SIG-M5 (cell line): ENCODE results near the gene KCNAB3.

ENCODE experiments used
- DNase-seq: peaks from one replicate; lab custom pipeline; 2025; lab: John Stamatoyannopoulos, UW

KCNAB3 gene

GRCh38 chr17:7897773-7898172 lies 31.9 kb downstream of the KCNAB3 start:
- DNase-seq = no peak

DNA sequence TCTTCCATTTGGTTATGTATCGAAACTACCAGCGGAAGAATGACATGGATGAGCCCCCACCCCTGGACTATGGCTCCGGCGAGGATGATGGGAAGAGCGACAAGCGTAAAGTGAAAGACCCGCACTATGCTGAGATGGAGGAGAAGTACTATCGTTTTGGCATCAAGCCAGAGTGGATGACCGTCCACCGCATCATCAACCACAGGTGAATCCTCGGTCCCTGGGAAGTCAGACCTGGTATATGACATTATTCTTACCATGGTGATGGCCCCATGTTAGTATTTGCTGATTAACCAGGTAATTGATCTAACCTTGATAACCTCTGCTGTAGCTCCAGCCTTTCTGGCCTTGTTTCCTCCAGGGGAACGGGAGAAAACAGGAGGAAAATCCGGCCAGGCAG lies 32.6 kb downstream of the KCNAB3 start:
- DNase-seq = no peak

GRCh38 chr17:7894866-7895265 lies 34.8 kb downstream of the KCNAB3 start:
- no peak for DNase-seq

DNA sequence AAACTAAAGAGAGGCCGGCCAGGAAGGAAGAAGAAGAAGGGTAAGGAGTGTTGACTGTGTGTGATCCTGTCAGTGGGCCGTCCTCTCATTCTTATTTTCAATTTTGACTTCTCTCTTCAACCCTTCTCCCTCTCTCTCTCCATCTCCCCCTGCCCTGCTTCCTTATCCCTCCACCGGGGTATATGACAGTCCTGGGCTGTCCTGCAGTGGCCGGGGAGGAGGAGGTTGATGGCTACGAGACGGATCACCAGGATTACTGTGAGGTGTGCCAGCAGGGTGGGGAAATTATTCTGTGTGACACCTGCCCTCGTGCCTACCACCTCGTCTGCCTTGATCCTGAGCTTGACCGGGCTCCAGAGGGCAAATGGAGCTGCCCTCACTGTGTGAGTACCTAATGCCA lies 35.4 kb downstream of the KCNAB3 start:
- DNase-seq = no peak

DNA sequence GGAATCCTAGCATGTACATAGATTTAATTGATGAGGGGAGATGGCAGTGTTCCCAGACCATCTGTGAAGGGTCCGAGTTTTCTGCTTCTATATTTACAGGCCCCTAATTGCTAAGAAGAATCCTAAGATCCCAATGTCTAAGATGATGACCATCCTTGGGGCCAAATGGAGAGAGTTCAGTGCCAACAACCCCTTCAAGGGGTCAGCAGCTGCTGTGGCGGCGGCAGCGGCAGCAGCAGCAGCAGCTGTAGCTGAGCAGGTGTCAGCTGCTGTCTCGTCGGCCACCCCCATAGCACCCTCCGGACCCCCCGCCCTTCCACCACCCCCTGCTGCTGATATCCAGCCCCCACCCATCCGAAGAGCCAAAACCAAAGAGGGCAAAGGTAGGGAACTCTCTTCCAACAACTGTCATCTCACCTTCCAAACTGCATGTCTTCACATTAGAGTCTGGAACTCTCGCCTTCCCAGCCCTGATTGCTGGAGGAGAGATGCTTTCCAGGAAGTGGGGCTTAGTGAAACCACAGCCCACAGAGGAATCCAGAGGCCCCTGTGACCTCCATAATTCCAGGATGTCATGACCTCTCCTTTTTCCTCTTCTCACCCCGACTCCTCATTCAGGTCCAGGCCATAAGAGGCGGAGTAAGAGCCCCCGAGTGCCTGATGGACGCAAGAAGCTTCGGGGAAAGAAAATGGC lies 36.3 kb downstream of the KCNAB3 start:
- DNase-seq = no peak

GRCh38 chr17:7889166-7889955 lies 40.3 kb downstream of the KCNAB3 start:
- DNase-seq = no peak

DNA sequence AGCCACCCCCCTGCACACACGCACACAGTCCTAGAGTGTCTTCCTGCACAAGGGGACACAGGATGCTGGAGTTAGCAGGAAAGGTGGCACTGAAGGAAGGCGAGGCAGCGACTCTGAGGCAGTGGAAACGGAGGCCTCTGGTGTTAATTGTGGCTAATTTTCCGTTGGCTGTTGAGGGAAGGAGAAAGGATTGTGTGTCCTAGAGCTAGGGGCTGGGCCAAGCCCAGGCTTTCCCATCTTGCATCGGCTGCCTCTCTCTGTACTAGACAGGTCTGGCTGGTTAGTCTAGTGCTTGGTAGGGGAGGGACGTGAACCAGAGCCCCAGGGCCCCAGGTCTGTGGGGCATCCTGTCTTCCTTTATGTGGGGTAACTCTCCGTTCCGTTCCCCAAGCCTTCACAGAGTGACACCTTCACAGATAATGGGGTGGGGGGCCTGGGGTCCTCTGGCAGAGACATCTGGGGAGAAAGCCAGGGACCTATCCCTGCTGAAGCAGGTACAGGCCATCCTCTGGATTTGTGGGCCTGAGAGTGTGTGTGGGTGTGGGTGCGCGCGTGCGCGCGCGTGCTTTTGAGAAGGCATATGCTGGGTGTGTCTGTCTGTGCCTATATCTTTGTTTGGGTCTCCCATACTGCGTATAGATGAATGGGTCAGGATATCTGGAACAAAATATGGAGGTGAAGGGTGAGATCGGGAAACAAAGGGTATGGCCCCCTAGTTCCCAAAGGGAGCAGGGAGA lies 41.3 kb downstream of the KCNAB3 start, which contains the start of gene CHD3:
Gene CHD3, plus strand, starts transcription at position 606 of the 737 bp plus-strand sequence. CDS start 212 bp downstream, outside the sequence.
- no peak for DNase-seq

GRCh38 chr17:7887482-7888183 lies 42.0 kb downstream of the KCNAB3 start:
- DNase-seq = peak; percentile 46

DNA sequence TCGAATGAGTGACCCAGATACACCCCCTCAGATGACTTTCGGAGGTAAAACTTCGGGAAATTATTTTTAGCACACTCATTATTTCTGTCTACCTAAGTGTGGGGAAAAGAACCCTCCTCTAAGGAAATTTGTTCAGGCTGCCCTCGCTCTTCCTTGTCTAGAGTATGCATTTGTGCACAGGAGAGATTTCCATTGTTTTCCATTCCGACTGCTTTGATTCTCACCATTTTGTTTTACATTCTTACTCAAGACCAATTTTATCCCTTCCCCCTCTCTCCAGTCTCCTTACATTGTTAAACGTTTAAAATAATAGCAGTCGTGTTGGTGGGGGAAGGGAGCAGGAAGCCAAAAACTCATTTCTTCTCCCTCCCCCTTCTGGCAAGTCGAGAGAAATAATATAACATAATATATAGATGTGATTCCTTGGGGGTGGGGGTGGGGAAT lies 42.6 kb downstream of the KCNAB3 start:
- no peak for DNase-seq

- no peak for DNase-seq
Measured at GRCh38 chr17:7886227-7887037, 43.2 kb downstream of the KCNAB3 start.

DNA sequence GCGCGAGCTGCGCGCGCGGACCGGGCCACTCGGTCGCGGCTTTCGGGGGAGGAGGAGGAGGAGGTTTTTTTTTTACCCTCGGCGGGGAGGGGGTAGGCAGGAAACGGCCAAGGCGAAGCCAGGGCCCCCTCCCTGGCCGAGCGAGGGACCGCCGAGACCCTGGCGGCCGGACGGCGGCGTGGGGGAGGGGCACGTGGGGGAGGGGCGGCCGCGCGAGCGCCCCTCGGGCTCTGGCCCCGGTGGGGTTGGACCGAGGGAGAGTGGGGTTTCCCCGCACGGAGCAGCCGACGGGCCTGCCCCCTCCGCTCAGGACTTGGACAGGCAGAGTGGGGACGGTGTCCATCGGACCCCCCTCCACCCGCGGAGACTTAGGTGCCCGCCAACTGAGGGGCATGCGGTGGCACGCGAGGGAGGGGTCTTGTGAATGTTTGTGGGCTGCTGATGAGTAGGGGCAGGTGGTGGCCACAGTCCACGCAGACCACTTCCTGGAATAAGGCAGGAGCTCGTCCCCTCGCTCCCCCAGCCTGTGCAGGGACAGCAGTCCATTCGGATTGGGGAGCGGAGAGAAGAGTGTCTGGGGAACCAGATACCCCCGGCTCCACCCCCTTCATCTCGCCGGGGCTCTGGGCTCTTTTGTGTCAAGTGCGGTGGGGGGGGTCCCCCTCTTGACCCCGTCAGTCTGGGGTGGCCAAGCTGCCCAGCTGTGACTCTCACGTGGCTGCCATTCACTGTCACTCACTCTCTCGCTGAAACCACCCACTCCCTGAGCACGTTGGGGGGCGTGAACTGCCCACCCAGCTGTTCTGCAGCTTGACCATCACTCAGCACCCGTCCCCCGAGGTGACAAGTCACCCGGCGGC lies 44.1 kb downstream of the KCNAB3 start:
- no peak for DNase-seq

GRCh38 chr17:7884581-7885366 lies 44.9 kb downstream of the KCNAB3 start:
- DNase-seq = no peak

DNA sequence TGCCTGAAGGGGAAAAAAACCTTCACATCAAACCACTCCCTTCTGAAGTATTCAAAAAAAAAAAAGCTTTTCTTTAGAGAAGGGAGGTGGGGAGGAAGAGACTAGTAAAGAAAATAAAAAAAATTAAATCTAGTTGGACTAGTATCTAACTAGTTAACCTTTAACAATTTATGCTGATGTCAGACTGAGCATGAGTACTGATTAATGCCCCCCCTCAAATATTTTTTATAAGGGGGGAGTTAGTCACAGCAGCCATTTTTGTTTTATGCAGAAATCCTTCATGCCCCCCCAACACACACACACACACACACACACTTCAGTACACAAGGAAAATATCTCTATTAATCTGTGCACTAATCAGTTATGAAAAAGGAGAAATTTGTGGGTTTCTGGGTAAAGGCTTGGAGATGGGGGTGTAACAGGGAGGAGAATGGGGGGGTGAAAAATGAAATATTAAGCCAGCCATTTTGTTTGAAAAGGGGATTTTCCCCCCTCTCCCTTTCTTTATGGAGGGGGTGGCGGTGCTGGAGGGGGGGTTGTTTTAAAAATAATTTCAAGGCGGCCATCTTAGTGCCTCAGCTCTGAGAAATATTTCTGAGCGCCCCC lies 45.8 kb downstream of the KCNAB3 start:
- no peak for DNase-seq

GRCh38 chr17:7882629-7883028 lies 47.0 kb downstream of the KCNAB3 start:
- DNase-seq = no peak

- no peak for DNase-seq
Measured at GRCh38 chr17:7882068-7882467, 47.6 kb downstream of the KCNAB3 start.

GRCh38 chr17:7881276-7882054 lies 48.2 kb downstream of the KCNAB3 start:
- no peak for DNase-seq

DNA sequence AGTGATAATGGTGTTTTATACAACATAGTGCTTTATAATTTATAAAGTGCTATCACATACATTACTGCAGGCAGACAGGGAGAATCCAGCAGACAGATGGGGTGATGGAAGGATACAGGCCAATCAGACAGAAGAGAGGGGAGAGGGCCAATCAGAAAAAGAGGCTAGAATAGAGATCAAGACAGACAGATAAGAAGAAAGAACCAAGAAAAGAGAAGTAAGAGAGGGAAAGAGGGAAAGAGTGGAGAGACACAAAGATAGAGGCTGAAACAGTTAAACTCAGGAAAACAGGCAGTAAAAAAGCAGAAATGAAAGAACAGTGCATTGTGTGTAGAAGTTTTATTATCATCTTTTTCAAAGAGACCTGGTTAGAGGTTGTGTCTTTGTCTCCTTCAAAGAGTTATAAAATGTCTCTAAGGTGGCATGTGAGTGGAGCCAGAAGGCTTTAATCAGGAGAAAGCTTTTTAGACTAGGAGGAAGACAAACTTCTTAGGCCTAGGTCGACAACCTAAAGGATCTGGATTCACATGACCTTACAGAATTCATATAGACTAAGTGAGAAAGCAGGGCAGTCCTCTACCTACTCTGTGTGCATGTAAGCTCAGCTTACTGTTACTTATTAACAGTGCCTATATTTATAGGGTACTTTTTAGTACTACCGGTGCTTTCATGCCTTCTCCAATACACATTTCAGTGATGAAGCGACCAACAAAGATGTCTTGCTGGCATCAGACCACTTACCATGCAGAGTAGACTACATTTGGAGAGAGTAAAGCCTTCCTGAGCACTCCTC lies 49.4 kb downstream of the KCNAB3 start:
- no peak for DNase-seq
